Jurkat, Clone E6-1 (cell line): Measurements from ENCODE around the gene CREBRF. TPM values are rescaled to one million over a fixed set of nuclear protein-coding genes. Genes with fewer than 3 reads are reported as not detected.
A peak's percentile ranks its signal among the peaks of the same experiment; 100 is the strongest.
"Not testable (repeated sequence)": the region's sequence is repeated elsewhere in the genome, so short reads cannot be mapped to it uniquely, and the experiment has no call there.

Source experiments
- DNase-seq: peaks from one replicate; pipeline ENCODE4 v3.0.0-alpha.2; 2011; ENCODE audit warnings: low read depth, low spot score
- H3K4me3 ChIP-seq: 2 replicates; pipeline ENCODE4 v1.5.1; 2011; ENCODE audit warnings: mild to moderate bottlenecking, low read length, control low read depth, moderate library complexity
- polyA plus RNA-seq: library from polyadenylated mRNA; unstranded; fragments of >200 nt; gene quantifications from one replicate; pipeline ENCODE4 v1.2.1, GENCODE V29; 2012; ENCODE audit warnings: missing spikeins; ENCODE audit not compliant: insufficient read length, insufficient read depth

The CREBRF gene
- polyA plus RNA-seq, result 3.2 TPM

GRCh38 chr5:173055983-173056782, at the start of gene CREBRF:
Gene CREBRF (plus strand): TSS chr5:173056352. CDS start chr5:173080776, 24,424 bp downstream.
- peak; percentile 92 for DNase-seq

GRCh38 chr5:173010021-173010420, 46.1 kb upstream of the CREBRF start:
- no peak for DNase-seq
- H3K4me3 ChIP-seq, result no peak overlapping the region

More at GRCh38 chr5:173055983-173056782, at the start of gene CREBRF:
- peak within 1 kb of the TSS; percentile 69 for H3K4me3 ChIP-seq

- H3K4me3 ChIP-seq, result no peak overlapping the region
- no peak for DNase-seq
These were observed 45.3 kb upstream of the CREBRF start for GRCh38 chr5:173010547-173011464.

- DNase-seq, result no peak
- H3K4me3 ChIP-seq, result no peak overlapping the region
These were observed 44.6 kb upstream of the CREBRF start for GRCh38 chr5:173011566-173011965.

DNA sequence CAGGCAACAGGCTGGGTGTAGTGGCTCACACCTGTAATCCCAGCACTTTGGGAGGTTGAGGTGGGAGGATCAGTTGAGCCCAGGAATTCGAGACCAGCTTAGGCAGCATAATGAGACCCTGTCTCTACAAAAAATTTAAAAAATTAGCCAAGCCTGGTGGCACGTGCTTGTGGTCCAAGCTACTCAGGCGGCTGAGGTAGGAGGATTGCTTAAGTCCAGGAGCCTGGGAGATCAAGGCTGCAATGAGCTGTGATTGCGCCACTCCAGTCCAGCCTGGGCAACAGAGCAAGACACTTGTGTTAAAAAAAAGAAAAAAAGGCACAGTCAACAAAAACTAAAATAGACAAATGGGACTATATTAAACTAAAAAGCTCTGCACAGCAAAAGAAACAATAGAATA, 43.3 kb upstream of the CREBRF start:
- no peak overlapping the region for H3K4me3 ChIP-seq
- no peak for DNase-seq

DNA sequence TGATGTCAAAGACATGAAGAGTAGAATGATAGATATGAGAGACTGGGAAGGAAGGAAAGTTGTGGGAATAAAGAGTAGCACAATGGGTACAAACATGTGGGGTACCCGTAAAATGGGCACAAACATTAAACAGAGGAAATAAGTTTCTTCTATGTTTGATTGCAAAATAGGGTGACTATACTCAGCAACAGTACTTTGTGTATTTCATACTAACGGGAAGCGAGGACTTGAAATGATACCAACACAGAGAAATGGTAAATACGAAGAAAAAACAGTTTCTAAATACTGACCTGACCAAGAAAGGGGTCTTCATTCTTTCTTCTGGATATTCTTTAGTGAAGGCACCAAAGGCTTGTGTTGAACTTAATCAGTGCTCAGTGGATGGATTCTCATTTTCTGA, 41.5 kb upstream of the CREBRF start:
- DNase-seq, result no peak

GRCh38 chr5:173015192-173015591, 41.0 kb upstream of the CREBRF start:
- no peak for DNase-seq
- no peak overlapping the region for H3K4me3 ChIP-seq

More for the DNA sequence above, 41.5 kb upstream of the CREBRF start:
- no peak overlapping the region for H3K4me3 ChIP-seq

GRCh38 chr5:173015598-173016455, 40.3 kb upstream of the CREBRF start:
- H3K4me3 ChIP-seq, result no peak overlapping the region

GRCh38 chr5:173016598-173017046, 39.5 kb upstream of the CREBRF start:
- H3K4me3 ChIP-seq, result no peak overlapping the region
- no peak for DNase-seq

More at GRCh38 chr5:173015598-173016455, 40.3 kb upstream of the CREBRF start:
- no peak for DNase-seq

- DNase-seq, H3K4me3 ChIP-seq: not testable (repeated sequence)
These were observed 39.1 kb upstream of the CREBRF start for GRCh38 chr5:173017087-173017486.

DNA sequence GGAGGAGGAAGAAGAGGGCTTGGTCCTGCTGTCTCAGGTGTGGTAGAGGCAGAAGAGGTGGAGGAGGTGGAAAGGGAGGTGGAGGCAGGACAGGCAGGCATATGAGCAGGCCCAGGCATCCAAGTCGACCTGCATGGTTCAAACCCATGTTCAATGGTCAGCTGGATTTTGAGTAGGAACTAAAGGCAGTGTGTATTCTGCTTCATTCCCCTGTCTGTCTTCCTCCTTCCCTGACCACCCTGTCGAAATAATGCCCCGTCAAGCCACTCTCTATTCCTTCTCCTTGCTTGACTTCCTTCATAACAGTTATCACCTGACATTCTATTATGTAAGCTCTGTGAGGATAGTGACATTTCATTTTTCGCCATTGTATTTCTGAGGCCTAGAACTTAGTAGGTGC, 37.8 kb upstream of the CREBRF start:
- H3K4me3 ChIP-seq, result no peak overlapping the region
- DNase-seq, result no peak

DNA sequence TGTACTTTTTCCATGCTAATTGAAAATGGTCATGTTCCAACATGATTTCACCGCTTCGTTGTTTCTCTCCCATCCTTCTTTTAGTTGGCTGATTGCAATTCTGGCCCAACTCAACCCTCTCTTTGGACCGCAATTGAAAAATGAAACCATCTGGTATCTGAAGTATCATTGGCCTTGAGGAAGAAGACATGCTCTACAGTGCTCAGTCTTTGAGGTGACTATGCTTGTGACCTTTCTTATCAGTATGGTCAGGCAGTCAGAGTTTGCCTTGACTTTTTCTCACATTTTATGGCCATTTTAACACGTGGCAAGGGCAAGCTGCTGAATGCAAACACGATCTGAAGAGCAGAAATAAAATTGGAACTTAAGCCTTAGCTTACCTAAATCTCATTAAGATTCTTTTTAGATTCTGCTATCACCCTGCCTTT, 36.0 kb upstream of the CREBRF start:
- H3K4me3 ChIP-seq, result no peak overlapping the region
- DNase-seq, result no peak

DNA sequence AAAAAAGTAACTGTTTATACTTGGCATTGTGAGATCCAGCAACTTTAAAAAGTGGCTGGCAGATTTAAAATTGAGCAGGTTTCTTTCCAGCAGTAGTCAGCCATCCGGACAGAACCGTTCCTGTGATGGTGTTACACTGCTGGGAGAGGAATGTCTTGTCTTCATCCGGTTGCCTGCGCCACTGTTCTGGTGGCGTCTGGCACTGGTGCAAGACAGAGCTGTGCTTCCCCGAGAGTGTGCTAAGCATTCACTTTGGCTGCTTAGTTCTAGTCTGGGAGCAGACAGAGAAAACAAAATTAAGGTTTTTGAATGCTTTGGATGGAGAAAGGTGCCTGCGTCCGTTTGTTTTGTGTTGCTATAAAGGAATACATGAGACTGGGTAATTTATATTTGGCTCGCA, 35.5 kb upstream of the CREBRF start:
- no peak for DNase-seq
- no peak overlapping the region for H3K4me3 ChIP-seq

DNA sequence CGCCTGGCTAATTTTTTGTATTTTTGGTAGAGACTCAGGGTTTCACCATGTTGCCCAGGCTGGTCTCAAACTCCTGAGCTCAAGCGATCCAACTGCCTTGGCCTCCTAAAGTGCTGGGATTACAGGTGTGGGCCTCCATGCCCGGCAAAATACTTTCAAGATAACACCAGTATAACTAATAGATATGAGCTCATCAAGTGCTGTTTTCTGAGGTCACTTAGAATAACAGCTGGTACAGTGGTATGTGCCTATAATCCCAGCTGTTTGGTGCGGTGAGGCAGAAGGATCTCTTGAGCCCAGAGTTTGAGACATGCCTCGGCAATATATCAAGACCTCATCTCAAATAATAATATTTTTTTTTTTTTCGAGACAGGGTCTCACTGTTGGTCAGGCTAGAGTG, 30.5 kb upstream of the CREBRF start:
- no peak overlapping the region for H3K4me3 ChIP-seq
- DNase-seq, result no peak

- no peak overlapping the region for H3K4me3 ChIP-seq
- no peak for DNase-seq
These were observed 28.2 kb upstream of the CREBRF start for GRCh38 chr5:173027905-173028304.

- no peak overlapping the region for H3K4me3 ChIP-seq
- no peak for DNase-seq
These were observed 27.3 kb upstream of the CREBRF start for GRCh38 chr5:173028811-173029327.

GRCh38 chr5:173029499-173029921, 26.6 kb upstream of the CREBRF start:
- DNase-seq, result no peak
- H3K4me3 ChIP-seq, result no peak overlapping the region

DNA sequence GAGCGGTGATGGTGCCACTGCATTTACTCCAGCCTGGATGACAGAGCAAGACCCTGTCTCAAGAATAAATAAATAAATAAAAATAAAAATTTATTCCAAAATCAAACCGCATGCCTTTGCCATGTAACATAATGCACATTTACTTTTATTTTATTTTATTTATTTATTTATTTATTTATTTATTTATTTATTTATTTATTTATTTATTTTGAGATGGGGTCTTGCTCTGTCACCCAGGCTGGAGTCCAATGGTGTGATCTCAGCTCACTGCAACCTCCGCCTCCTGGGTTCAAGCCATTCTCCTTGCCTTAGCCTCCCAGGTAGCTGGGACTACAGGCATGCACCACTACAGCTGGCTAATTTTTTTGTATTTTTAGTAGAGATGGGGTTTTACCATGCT, 24.1 kb upstream of the CREBRF start:
- not testable (repeated sequence) for DNase-seq, H3K4me3 ChIP-seq

DNA sequence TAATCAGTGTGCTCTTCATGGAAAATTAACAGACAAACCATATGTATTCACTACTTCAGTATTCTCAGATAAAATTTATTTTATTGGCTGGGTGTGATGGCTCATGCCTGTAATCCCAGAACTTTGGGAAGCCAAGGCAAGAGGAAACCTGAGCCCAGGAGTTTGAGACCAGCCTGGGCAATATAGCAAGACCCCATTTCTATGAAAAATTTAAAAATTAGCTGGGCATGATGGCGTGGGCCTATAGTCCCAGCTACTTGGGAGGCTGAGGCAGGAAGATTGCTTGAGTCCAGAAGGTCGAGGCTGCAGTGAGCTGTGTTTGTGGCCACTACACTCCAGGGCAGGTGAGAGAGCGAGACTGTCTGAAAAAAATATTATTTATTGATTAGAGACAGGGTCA, 23.4 kb upstream of the CREBRF start:
- DNase-seq, result no peak
- H3K4me3 ChIP-seq, result no peak overlapping the region
